Cerebellar cortex (tissue), 1 donor: Measurements from ENCODE around the gene RASGRF2.
"Not testable (repeated sequence)": the region's sequence is repeated elsewhere in the genome, so short reads cannot be mapped to it uniquely, and the experiment has no call there.

Source experiments
- DNase-seq: peaks from one replicate; pipeline ENCODE4 v3.0.0-alpha.2; 2015; ENCODE audit warnings: low spot score

Gene RASGRF2

GRCh38 chr5:80985600-80986228, 25.6 kb downstream of the RASGRF2 start:
- no peak for DNase-seq

DNA sequence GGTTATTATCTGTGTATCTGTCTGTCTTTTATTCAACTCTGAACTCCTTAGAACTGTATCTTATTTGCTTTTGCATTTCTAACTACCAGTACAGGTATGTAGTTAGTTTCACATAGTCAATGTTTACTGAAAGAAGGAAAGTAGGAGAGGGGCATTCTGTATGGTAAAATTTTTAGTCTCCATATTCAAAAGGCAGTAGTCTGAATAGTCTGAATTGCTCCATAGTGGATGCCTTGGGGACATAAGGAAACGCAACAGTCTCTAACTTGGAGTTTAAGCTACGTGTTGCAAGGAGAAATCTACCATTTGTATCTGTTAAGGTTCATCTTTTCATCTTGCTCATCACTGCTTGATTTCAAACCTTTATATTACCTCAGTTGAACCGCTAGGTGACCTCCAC, 26.2 kb downstream of the RASGRF2 start:
- no peak for DNase-seq

- no peak for DNase-seq
Observed at GRCh38 chr5:80987078-80987766, 27.1 kb downstream of the RASGRF2 start.

DNA sequence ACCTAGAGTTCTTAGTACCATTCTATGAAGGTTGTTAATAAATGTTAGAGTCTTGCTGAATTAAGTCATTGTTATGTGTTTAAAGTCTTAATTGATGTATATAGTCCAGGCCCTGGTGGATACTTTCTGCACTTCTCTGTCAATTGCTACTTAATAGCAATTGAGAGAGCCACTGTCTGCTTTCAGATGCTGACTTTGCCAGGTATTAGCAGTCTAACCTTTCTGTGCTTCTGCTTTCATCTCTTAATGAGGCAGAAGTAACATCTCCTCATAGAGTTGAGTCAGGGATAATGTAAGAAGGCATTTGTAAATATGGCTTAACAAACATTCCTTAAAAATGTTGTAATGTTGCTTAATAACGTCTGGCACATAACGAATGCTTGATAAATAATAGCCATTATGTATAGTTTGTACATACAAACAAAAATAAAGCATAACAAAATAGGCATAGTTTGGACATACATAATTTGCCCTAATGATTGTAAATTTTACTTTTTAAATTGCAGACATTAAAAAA, 28.3 kb downstream of the RASGRF2 start:
- DNase-seq = no peak

GRCh38 chr5:80989883-80990282, 29.7 kb downstream of the RASGRF2 start:
- no peak for DNase-seq

- DNase-seq = no peak
Observed at GRCh38 chr5:80990527-80990926, 30.4 kb downstream of the RASGRF2 start.

DNA sequence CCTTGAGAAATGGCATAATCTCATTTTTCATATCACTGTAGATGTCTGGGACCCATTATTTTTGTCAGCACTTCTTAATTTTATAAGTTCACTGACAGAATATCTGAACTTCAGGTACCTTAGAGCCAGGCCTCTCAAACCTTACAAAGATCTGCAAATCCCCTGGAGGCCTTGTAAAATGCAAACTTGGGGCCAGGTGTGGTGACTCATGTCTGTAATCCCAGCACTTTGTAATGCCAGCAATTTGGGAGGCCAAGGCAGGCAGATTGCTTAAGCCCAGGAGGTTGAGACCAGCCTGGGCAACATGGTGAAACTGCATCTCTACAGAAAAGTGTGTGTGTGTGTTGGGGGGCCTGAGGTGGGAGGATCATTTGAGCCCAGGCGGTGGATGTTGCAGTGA, 30.8 kb downstream of the RASGRF2 start:
- no peak for DNase-seq

DNA sequence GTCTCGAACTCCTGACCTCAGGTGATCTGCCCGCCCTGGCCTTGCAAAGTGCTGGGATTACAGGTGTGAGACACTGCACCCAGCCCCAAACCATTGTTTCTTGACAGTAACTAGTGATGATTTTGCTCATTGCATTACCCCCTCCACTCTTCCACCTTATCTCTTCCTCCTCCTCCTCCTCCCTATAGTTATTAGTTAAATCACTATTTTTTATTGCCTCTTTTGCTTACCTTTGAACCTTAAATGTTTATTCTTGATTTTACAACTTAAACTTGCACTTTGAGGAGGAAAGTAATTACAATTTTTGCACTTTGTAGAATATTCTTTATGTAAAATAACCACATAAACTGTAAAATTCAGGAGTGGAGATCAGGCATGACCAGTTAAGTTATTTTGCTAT, 35.7 kb downstream of the RASGRF2 start:
- DNase-seq = no peak

DNA sequence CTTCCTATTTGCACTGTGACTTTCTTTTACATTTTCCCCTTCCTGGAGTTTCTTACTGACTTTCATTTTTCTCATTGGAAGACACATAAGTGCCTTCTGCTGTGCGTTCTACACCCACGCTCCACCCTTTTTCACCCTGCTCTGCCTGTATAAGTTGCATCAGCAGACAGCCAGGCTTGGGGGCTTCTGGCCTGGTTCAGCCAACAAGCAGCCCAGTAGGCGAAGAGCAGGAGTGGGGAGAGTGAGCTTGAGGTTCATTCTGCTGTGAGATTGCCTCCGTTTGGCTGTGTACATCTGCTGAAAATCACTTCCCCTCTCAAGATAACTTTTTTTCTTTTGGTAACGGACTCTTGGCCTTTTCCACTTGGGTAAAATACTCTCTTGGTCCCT, 38.4 kb downstream of the RASGRF2 start:
- no peak for DNase-seq

- DNase-seq = no peak
Observed at GRCh38 chr5:81003811-81004386, 43.7 kb downstream of the RASGRF2 start.

- DNase-seq = no peak
Observed at GRCh38 chr5:81005708-81006107, 45.5 kb downstream of the RASGRF2 start.

DNA sequence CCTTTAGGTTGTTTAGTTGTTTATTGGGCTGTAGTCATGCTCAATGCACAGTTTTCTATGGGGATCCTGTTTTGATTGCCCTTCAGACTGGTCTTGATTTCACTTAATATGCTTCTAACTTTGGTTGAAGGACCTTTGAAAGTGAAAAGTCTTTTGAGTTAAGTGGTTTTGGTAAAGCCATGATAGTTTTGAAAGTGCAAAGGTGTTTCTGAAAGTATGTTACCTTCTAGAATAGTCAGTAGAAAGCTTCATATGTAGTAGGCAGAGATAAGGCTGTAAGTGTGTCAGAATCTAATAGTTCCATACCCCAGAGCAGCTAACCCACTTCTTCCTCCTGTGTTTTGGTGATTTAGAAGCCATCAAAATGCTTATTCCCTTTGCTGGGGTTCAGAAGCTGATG, 46.1 kb downstream of the RASGRF2 start:
- no peak for DNase-seq

- DNase-seq = no peak
Observed at GRCh38 chr5:81006947-81007636, 46.9 kb downstream of the RASGRF2 start.

- DNase-seq = no peak
Observed at GRCh38 chr5:81007637-81008027, 47.5 kb downstream of the RASGRF2 start.

DNA sequence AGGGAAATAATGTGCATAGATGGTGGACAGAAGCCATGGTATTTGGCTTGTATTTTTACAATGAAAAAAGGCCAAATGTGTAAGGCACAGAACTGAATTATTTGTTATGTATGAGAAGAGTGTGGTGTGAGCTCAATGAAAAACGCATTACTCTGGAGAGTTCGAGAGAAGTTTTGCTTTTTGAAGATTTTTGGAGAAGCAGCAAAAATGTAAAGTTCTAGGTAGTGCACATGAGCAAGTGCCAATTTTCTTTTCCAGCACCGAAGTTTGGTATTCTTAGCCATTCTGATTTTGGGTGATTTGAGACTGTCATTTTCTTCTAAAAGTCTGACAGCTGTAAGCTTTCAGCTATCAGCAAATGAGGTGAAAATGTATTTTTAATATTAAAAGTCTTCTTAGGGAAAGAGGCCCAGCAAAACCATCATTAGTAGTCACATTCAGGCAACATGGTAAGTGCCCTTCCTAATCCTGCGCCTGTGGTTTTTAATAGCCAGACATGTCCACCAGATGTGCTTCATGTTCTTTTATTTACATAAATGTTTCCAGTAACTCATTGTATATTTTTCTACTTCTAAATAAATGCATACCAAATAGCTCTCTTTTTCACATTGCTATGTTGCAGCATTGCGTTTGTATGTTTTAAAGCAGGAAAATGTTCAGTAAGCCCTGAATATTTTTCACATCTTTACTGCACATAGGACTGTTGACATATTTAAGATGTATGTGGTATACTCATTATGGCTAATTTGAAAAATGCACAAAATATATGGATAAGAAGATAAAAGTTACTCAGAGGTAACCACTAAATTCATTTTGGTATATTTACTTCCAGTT, 50.4 kb downstream of the RASGRF2 start:
- DNase-seq = no peak

DNA sequence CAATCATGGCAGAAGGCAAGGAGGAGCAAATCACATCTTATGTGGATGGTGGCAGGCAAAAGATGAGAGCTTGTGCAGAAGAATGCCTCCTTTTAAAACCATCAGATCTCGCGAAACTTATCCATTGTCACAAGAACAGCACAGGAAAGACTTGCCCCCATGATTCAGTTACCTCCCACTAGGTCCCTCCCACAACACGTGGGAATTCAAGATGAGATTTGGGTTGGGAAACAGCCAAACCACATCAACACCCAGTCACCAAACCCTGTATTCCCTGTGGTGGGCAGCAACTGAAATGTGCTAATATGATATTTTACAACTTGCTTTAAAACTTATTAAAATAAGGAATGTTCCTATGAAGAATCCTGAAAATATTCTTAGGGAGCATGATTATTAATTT, 54.2 kb downstream of the RASGRF2 start:
- DNase-seq = no peak

GRCh38 chr5:81016116-81016515, 56.0 kb downstream of the RASGRF2 start:
- DNase-seq = no peak

DNA sequence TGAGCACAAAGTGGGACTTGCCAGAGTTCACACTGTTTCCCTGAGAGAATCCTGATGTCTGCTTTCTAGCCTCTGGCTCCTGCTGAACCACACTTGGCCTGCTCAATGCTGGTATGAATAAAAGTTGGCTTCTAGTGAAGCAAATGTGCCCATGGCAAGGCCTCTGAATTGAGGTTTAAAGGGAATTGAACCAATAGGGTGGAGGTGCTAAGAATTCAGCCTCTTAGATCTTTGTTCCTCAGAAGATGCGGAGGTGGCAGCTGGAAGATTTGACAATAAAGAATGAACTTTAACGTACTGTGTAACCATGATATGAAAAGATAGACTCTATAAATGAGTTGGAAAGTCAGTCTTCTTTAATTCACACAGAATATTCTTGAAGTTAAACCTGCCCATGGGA, 57.2 kb downstream of the RASGRF2 start:
- no peak for DNase-seq

- not testable (repeated sequence) for DNase-seq
Observed at GRCh38 chr5:81018608-81019007, 58.4 kb downstream of the RASGRF2 start.

DNA sequence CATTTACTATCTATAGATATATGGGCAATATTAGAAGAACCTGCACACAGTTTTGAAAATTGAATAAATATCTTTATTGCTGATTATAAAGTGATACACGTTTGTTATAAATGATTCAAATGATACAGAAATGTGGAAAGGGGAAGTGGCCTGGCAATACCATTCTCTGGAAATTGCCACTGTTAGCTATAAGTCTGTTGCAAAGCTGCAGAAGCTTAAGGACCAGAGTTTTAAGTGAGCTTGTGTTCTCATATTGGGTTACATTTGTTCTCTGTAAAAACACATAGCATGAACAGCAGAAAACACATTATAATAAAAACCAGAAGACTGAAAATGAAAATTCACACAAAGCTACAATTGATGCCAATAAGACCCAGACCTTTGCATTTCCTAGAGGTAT, 59.6 kb downstream of the RASGRF2 start:
- DNase-seq = no peak

DNA sequence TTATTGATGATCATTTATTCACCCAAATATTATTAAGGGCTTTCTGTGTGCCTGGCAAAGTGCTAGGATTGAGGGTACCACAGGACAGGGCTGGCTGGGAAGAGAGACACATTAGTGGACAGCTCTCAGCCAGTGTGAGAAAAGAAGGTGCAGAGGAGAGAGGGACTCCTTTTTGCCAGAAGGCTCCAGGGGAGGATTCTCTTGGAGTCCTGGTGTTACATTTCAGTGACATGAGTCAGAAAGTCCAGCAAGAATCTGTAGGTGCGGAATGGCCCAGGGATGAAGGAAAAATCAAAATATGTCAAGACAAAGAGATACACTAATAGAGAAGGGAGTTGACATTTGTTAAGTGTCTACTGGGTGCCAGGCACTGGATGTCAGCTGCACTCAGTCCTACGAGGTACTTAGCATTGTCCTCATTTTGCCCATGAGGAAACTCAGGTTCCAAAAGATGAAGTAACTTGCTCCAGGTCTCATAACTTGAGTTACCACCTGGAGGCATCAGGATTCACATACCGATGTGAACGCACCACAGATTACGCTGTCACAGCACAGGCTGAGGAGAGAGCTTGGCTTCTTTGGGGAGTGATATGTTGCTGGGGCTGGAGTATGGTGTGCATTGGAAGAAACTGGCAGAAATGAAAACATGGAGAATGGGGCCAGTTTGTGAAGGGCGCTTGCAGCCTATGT, 60.5 kb downstream of the RASGRF2 start:
- DNase-seq = no peak
